Suppressor macrophage treated with lipopolysaccharide for 1 hour (primary cell): ENCODE measurements around the gene IMPDH1.
A peak's percentile ranks its signal among the peaks of the same experiment; 100 is the strongest.
"Not testable (repeated sequence)": the region's sequence is repeated elsewhere in the genome, so short reads cannot be mapped to it uniquely, and the experiment has no call there.

Experiments
- DNase-seq, 3 donors: peaks; one replicate each; pipeline ENCODE4 v3.0.0-alpha.2; 2020 to 2022

The IMPDH1 gene

GRCh38 chr7:128409596-128410450 lies at the start of gene IMPDH1:
Gene IMPDH1, minus strand, starts transcription at chr7:128409982. Its CDS starts 81 bp downstream, at chr7:128409901.
- DNase-seq: peak; percentile 85 to 96 (median 91)

- DNase-seq: peak; percentile 77 to 82 (median 79)
Measured at GRCh38 chr7:128459394-128459878, 49.7 kb upstream of the IMPDH1 start.

GRCh38 chr7:128458956-128459355 lies 49.2 kb upstream of the IMPDH1 start:
- no peak for DNase-seq

- not testable (repeated sequence) for DNase-seq
Measured at GRCh38 chr7:128457385-128457784, 47.6 kb upstream of the IMPDH1 start.

GRCh38 chr7:128456255-128456725 lies 46.5 kb upstream of the IMPDH1 start:
- DNase-seq: no peak

GRCh38 chr7:128455543-128456254 lies 45.9 kb upstream of the IMPDH1 start, which contains the start of gene HILPDA:
Gene HILPDA, plus strand, starts transcription at chr7:128455878. Its CDS starts 1,391 bp downstream, at chr7:128457269.
- peak; percentile 99 for DNase-seq

GRCh38 chr7:128454808-128455542 lies 45.2 kb upstream of the IMPDH1 start:
- DNase-seq: peak in 1 of 3 donors; percentile 45

- DNase-seq: no peak
Measured at GRCh38 chr7:128453836-128454804, 44.3 kb upstream of the IMPDH1 start.

- DNase-seq: no peak
Measured at GRCh38 chr7:128452552-128452951, 42.8 kb upstream of the IMPDH1 start.

GRCh38 chr7:128450913-128451312 lies 41.1 kb upstream of the IMPDH1 start:
- DNase-seq: no peak

- peak; percentile 71 to 81 (median 76) for DNase-seq
Measured at GRCh38 chr7:128450409-128450808, 40.6 kb upstream of the IMPDH1 start.

- DNase-seq: peak; percentile 49 to 65 (median 63)
Measured at GRCh38 chr7:128448751-128449302, 39.0 kb upstream of the IMPDH1 start.

- peak in 2 of 3 donors; percentile 48 to 55 for DNase-seq
Measured at GRCh38 chr7:128447941-128448564, 38.3 kb upstream of the IMPDH1 start.

GRCh38 chr7:128446306-128446705 lies 36.5 kb upstream of the IMPDH1 start:
- no peak for DNase-seq

GRCh38 chr7:128443831-128444600 lies 34.2 kb upstream of the IMPDH1 start:
- no peak for DNase-seq

GRCh38 chr7:128442356-128442755 lies 32.6 kb upstream of the IMPDH1 start:
- DNase-seq: no peak

GRCh38 chr7:128437426-128438332 lies 27.9 kb upstream of the IMPDH1 start:
- DNase-seq: peak; percentile 67 to 81 (median 72)

GRCh38 chr7:128435327-128435686 lies 25.5 kb upstream of the IMPDH1 start:
- no peak for DNase-seq
